ENCODE measurements around the gene MAMLD1. TPM values are rescaled to one million over a fixed set of nuclear protein-coding genes. Genes with fewer than 3 reads are reported as not detected.

The MAMLD1 gene
- total RNA-seq, 1 experiment from 2014 or later, result 0.48 TPM

DNA sequence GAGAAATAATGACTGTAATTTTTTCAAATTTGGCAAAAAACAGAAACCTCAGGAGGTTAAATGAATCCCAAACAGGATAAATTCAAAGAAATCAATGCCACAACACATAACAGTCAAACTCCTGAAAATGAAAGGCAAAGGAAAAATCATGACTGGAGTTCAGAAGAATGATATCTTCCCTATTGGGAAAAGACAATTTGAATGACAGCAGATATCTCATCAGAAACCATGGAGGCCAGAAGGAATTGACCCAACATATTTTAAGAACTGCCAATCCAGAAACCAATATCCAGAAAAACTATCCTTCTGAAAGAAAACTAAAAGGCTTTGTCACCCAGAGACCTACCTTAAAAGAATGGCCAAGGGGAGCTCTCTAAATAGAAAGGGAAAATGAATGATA, 40.1 kb upstream of the MAMLD1 start:
- H3K4me1 ChIP-seq (ENCODE audit: insufficient read depth, low read length), result no peaks in the 10 kb centered on the region
- no peak overlapping the region for H3K9ac ChIP-seq (ENCODE audit: extremely low read depth, insufficient read length, low read length)
- H3K4me1 Mint-ChIP-seq, result no peaks in the 10 kb centered on the region
- no peak overlapping the region for H2BK12ac ChIP-seq (ENCODE audit: insufficient read length, low read depth, low read length)
- H4K8ac ChIP-seq (replicated peaks; ENCODE audit: insufficient read length, low read depth, low read length), result no peak overlapping the region
- H4K5ac ChIP-seq (ENCODE audit: insufficient read length, low read depth, low read length), result no peak overlapping the region
- H4K20me1 ChIP-seq (ENCODE audit: control insufficient read depth, insufficient read depth, insufficient read length), result no peaks in the 10 kb centered on the region
- no peak overlapping the region for H3K23ac ChIP-seq (ENCODE audit: insufficient read length, low read depth, low read length)
- H2AK5ac ChIP-seq (ENCODE audit: insufficient read length, low read length), result no peak overlapping the region
- no peak overlapping the region for H2BK20ac ChIP-seq (ENCODE audit: low read depth, low read length, poor library complexity, severe bottlenecking)
- no peak overlapping the region for H3K14ac ChIP-seq (ENCODE audit: insufficient read depth, low read length)
- no peaks in the 10 kb centered on the region for H3K79me2 ChIP-seq (ENCODE audit: insufficient read depth, low read length)
- H3K36me3 Mint-ChIP-seq (ENCODE audit: insufficient read depth in 1 of 3, low read depth in 3 of 3), result peaks cover 4 to 13% (median 4%) of the 10 kb centered on the region in 3 experiments; a peak in 6 of 7 replicates
- no peak overlapping the region for H2BK15ac ChIP-seq (ENCODE audit: low read depth, low read length)
- TF ChIP-seq, protein P1, sequence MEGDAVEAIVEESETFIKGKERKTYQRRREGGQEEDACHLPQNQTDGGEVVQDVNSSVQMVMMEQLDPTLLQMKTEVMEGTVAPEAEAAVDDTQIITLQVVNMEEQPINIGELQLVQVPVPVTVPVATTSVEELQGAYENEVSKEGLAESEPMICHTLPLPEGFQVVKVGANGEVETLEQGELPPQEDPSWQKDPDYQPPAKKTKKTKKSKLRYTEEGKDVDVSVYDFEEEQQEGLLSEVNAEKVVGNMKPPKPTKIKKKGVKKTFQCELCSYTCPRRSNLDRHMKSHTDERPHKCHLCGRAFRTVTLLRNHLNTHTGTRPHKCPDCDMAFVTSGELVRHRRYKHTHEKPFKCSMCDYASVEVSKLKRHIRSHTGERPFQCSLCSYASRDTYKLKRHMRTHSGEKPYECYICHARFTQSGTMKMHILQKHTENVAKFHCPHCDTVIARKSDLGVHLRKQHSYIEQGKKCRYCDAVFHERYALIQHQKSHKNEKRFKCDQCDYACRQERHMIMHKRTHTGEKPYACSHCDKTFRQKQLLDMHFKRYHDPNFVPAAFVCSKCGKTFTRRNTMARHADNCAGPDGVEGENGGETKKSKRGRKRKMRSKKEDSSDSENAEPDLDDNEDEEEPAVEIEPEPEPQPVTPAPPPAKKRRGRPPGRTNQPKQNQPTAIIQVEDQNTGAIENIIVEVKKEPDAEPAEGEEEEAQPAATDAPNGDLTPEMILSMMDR (conservative IDR thresholded peaks at IDR 0.05), result no peak
- H3K27me3 Mint-ChIP-seq (ENCODE audit: low read depth), result peaks cover under 1% of the 10 kb centered on the region
- H3K4ac ChIP-seq (ENCODE audit: low read depth, low read length), result no peak overlapping the region
- H3K56ac ChIP-seq (ENCODE audit: insufficient read length, low read depth, low read length), result no peak overlapping the region
- no peaks in the 10 kb centered on the region for H3K23me2 ChIP-seq (ENCODE audit: insufficient read length, low read depth, low read length, poor library complexity, severe bottlenecking)
- H3K9me3 ChIP-seq (ENCODE audit: control insufficient read depth, low read depth, low read length), result no peaks in the 10 kb centered on the region
- H3K27ac Mint-ChIP-seq, result no peak overlapping the region
- H3K4me2 ChIP-seq (ENCODE audit: insufficient read depth, insufficient read length, low read length), result no peak overlapping the region
- H3K27me3 ChIP-seq (ENCODE audit: insufficient read depth, low read length), result no peaks in the 10 kb centered on the region
- DNase-seq, result no peak
- no peak overlapping the region for H3K27ac ChIP-seq (ENCODE audit: insufficient read length, low read depth, low read length)
- no peak overlapping the region for H3K18ac ChIP-seq (ENCODE audit: insufficient read length, low read depth, low read length)
- no peak overlapping the region for H2AFZ ChIP-seq (ENCODE audit: low read length)
- H2BK5ac ChIP-seq (ENCODE audit: insufficient read length, low read length), result no peak overlapping the region
- no peak overlapping the region for H3K4me3 Mint-ChIP-seq
- no peak overlapping the region for H3T11ph ChIP-seq (ENCODE audit: low read length)
- H2BK120ac ChIP-seq (ENCODE audit: low read depth, low read length, poor library complexity, severe bottlenecking), result no peak overlapping the region
- H3K9me3 Mint-ChIP-seq, result peaks cover 63 to 68% of the 10 kb centered on the region in 2 experiments
- H3K79me1 ChIP-seq (ENCODE audit: insufficient read depth, low read depth, low read length, poor library complexity, severe bottlenecking), result no peaks in the 10 kb centered on the region
- H4K91ac ChIP-seq (ENCODE audit: insufficient read length, low read depth, low read length), result no peak overlapping the region
